ENCODE data around the gene UAP1L1.

UAP1L1 gene

DNA sequence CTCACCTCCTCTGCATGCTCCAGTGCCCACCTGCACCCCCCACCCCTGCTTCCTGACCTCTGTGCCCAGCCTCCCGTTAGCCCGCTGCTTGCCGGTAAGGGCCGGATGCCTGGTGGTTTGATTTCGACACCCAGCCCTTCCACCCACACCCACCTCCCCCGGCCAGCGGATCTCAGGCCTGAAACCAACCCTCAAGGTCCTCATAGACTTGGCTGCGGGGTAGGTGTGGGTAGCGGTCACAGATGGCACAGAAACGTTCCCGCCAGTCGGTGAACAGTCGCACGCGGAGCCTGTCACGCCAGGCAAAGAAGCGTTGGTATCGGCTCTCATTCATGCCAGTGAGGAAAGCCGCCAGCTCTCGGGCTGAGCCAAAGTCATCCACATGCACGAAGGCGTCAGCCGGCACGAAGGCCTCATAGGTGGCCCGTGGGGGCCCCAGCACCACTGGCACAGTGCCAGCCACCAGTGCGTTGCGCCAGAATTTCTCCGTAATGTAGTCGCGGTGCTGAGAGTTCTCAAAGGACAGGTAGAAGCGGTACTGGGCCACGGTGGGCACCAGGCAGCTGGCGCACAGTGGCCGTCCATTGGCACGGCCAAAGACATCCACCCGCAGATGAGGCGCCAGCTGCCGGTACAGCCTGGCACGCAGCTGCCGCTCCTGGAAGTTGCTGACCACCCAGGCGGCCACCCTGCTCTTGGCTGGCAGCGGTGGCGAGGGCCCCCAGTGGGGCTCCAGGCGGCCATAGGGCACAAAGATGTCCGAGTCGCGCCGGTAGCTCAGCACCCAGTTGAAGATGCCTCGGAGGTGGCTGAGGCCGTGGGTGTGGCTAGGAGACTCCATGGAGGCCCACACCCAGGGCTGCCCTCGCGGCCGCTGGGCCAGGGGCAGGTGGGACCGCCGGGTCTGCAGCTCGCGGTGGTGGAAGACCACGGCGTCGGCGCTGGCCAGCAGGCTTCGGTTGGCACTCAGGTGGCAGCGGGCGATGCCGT is 46.5 kb upstream of the UAP1L1 start:
- H3K9me3 ChIP-seq (ENCODE audit: control insufficient read depth, insufficient read depth, low read depth, low read length), result no peaks in the 10 kb centered on the region
- H3K36me3 ChIP-seq (ENCODE audit: control insufficient read depth in 2 of 2, insufficient read depth in 1 of 2, low read length in 2 of 2), result no peaks in the 10 kb centered on the region
- TF ChIP-seq HIC1 (tag by site-specific recombination; IDR thresholded peaks at IDR 0.05), result 0 out of 2 replicates have a peak, but pooled peaks have one; percentile 32
- peak; percentile 54; the same call in 1 of the 2 replicates for TF ChIP-seq ZNF341 (tag by site-specific recombination; IDR thresholded peaks at IDR 0.05; ENCODE audit: low read depth)
- TF ChIP-seq ZFHX2 (tag by site-specific recombination; conservative IDR thresholded peaks at IDR 0.05), result peak; percentile 86
- TF ChIP-seq, protein P1, sequence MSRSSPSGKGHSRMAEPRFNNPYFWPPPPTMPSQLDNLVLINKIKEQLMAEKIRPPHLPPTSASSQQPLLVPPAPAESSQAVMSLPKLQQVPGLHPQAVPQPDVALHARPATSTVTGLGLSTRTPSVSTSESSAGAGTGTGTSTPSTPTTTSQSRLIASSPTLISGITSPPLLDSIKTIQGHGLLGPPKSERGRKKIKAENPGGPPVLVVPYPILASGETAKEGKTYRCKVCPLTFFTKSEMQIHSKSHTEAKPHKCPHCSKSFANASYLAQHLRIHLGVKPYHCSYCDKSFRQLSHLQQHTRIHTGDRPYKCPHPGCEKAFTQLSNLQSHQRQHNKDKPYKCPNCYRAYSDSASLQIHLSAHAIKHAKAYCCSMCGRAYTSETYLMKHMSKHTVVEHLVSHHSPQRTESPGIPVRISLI (tag by site-specific recombination; IDR thresholded peaks at IDR 0.05), result no peak
- TF ChIP-seq EGR2 (tag by site-specific recombination; IDR thresholded peaks at IDR 0.05; ENCODE audit: low read depth), result peak; percentile 86
- ChIA-PET POLR2A (interaction anchor here (0.6 to 0.8 kb wide), 2 partner anchors 9 to 24 kb away, joined by 3 to 4 read pairs; no protein-coding TSS in a partner anchor), CTCF (interaction anchor here (0.7 to 5.8 kb wide), 21 partner anchors 12 to 253 kb away, joined by 3 to 86 read pairs (median 11); partner anchors contain the start of genes CLIC3, NPDC1, SAPCD2 and TMEM141)
- H3K4me3 ChIP-seq (ENCODE audit: low read depth, low read length), result no peak overlapping the region
- H3K4me1 ChIP-seq (ENCODE audit: control insufficient read depth, insufficient read depth, low read length), result peaks cover 2% of the 10 kb centered on the region; the same call in 1 of the 2 replicates
- no peak overlapping the region for H3K27ac ChIP-seq (ENCODE audit: extremely low read depth, low read depth, low read length)

GRCh38 chr9:137031904-137032640 is 45.2 kb upstream of the UAP1L1 start, which contains the start of gene FUT7:
TSS of gene FUT7 (minus strand) at chr9:137032088. CDS start at chr9:137031991, 97 bp downstream.
- Histone ChIP-seq H3K9me3 (ENCODE audit: control insufficient read depth, insufficient read depth, low read depth, low read length) (no peaks in the 10 kb centered on the region), H3K4me3 (ENCODE audit: low read depth, low read length) (no peak within 1 kb of the TSS), H3K27ac (ENCODE audit: extremely low read depth, low read depth, low read length) (no peak within 1 kb of the TSS), H3K36me3 (ENCODE audit: control insufficient read depth in 2 of 2, insufficient read depth in 1 of 2, low read length in 2 of 2) (peaks cover 0 to under 1% of the 10 kb centered on the region in 2 experiments; a peak in 1 of 3 replicates), H3K4me1 (ENCODE audit: control insufficient read depth, insufficient read depth, low read length) (peaks cover 2% of the 10 kb centered on the region; the same call in 1 of the 2 replicates)
- POLR2A ChIA-PET, result interaction anchor here (0.7 to 1.1 kb wide), 3 partner anchors 10 to 209 kb away, joined by 3 to 4 read pairs (median 3); partner anchors contain the start of gene TUBB4B
- CTCF ChIA-PET, result interaction anchor here (0.5 to 4.8 kb wide), 7 partner anchors 9 to 244 kb away, joined by 3 to 38 read pairs (median 4); partner anchors contain the start of genes CLIC3, NPDC1 and TMEM141
- TF ChIP-seq, protein P2, sequence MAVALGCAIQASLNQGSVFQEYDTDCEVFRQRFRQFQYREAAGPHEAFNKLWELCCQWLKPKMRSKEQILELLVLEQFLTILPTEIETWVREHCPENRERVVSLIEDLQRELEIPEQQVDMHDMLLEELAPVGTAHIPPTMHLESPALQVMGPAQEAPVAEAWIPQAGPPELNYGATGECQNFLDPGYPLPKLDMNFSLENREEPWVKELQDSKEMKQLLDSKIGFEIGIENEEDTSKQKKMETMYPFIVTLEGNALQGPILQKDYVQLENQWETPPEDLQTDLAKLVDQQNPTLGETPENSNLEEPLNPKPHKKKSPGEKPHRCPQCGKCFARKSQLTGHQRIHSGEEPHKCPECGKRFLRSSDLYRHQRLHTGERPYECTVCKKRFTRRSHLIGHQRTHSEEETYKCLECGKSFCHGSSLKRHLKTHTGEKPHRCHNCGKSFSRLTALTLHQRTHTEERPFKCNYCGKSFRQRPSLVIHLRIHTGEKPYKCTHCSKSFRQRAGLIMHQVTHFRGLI (tag by site-specific recombination; IDR thresholded peaks at IDR 0.05), result no peak
- TF ChIP-seq ZFP3 (tag by site-specific recombination; IDR thresholded peaks at IDR 0.05; ENCODE audit: low read depth) (no peak), IKZF3 (tag by site-specific recombination; IDR thresholded peaks at IDR 0.05) (no peak), ZNF292 (tag by site-specific recombination; IDR thresholded peaks at IDR 0.05; ENCODE audit: borderline replicate concordance, low read depth) (no peak), GLIS1 (tag by site-specific recombination; IDR thresholded peaks at IDR 0.05) (peak; percentile 28; the same call in 1 of the 2 replicates)
- TF ChIP-seq, protein P3, sequence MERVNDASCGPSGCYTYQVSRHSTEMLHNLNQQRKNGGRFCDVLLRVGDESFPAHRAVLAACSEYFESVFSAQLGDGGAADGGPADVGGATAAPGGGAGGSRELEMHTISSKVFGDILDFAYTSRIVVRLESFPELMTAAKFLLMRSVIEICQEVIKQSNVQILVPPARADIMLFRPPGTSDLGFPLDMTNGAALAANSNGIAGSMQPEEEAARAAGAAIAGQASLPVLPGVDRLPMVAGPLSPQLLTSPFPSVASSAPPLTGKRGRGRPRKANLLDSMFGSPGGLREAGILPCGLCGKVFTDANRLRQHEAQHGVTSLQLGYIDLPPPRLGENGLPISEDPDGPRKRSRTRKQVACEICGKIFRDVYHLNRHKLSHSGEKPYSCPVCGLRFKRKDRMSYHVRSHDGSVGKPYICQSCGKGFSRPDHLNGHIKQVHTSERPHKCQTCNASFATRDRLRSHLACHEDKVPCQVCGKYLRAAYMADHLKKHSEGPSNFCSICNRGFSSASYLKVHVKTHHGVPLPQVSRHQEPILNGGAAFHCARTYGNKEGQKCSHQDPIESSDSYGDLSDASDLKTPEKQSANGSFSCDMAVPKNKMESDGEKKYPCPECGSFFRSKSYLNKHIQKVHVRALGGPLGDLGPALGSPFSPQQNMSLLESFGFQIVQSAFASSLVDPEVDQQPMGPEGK (tag by site-specific recombination; IDR thresholded peaks at IDR 0.05), result peak; percentile 24; the same call in 1 of the 2 replicates
